HG03575 (cell line): ENCODE measurements around the gene CD2AP.
"Not testable (repeated sequence)": the region's sequence is repeated elsewhere in the genome, so short reads cannot be mapped to it uniquely, and the experiment has no call there.

ENCODE experiments used
- ATAC-seq: cut with Tn5 transposase; IDR thresholded peaks from one replicate; pipeline ENCODE4 v1.9.1; 2021; ENCODE audit not compliant: unreplicated experiment, insufficient number of reproducible peaks, low FRiP score; ENCODE audit errors: extremely low read depth

Gene CD2AP, protein sequence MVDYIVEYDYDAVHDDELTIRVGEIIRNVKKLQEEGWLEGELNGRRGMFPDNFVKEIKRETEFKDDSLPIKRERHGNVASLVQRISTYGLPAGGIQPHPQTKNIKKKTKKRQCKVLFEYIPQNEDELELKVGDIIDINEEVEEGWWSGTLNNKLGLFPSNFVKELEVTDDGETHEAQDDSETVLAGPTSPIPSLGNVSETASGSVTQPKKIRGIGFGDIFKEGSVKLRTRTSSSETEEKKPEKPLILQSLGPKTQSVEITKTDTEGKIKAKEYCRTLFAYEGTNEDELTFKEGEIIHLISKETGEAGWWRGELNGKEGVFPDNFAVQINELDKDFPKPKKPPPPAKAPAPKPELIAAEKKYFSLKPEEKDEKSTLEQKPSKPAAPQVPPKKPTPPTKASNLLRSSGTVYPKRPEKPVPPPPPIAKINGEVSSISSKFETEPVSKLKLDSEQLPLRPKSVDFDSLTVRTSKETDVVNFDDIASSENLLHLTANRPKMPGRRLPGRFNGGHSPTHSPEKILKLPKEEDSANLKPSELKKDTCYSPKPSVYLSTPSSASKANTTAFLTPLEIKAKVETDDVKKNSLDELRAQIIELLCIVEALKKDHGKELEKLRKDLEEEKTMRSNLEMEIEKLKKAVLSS

DNA sequence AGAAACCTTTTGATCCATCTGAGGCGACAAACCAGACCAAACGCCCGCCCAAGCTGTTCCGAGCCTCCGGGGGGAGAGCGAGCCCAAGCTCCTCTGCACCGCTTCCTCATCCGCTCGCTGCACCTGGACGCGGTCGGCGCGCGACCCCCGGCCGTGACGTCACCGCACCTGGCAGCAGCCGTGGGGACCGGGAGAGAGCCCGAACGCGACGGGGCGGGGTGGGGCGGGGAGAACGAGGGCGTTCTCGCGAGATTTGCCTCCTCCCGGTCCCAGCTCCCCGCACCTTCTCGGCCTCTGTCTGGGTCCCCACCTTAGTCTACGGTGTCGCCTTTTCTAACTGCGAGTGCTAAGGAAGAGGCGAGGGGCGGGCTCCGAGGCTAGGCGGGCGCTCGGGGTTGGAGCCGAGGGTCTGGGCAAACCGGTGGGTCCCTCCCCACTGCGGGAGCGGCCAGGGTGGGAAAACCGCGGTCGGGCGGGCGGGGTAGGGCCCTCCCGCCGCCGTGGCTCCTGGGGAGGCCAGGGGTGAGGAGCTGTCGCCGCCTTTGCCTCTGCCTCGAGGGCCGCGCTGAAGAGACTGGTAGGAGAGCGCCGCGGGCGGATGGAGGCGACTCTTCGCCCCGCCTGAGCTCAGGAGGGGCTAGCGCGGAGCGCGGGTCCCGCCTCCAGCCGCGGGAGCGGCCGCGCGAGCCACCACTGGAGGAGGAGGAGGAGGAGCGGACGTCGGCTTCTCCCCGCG lies at the start of gene CD2AP:
Gene CD2AP, plus strand, starts transcription at position 293 of the 736 bp plus-strand sequence. CDS start 456 bp downstream, outside the sequence.
- ATAC-seq = peak; percentile 32

DNA sequence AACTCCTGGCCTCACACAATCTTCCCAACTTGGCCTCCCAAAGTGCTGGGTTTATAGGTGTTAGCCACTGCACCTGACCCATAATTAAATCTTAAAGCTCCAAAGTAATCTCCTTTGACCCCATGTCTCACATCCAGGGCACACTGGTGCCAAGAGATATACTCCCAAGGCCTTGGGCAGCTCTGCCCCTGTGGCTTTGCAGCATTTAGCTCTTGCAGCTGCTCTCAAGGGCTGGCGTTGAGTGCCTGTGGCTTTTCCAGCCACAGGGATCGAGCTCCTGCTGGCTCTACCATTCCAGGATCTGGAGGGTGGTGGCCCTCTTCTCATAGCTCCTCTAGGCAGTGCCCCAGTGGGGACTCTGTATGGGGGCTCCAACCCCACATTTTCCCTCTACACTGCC lies 49.3 kb upstream of the CD2AP start:
- no peak for ATAC-seq

DNA sequence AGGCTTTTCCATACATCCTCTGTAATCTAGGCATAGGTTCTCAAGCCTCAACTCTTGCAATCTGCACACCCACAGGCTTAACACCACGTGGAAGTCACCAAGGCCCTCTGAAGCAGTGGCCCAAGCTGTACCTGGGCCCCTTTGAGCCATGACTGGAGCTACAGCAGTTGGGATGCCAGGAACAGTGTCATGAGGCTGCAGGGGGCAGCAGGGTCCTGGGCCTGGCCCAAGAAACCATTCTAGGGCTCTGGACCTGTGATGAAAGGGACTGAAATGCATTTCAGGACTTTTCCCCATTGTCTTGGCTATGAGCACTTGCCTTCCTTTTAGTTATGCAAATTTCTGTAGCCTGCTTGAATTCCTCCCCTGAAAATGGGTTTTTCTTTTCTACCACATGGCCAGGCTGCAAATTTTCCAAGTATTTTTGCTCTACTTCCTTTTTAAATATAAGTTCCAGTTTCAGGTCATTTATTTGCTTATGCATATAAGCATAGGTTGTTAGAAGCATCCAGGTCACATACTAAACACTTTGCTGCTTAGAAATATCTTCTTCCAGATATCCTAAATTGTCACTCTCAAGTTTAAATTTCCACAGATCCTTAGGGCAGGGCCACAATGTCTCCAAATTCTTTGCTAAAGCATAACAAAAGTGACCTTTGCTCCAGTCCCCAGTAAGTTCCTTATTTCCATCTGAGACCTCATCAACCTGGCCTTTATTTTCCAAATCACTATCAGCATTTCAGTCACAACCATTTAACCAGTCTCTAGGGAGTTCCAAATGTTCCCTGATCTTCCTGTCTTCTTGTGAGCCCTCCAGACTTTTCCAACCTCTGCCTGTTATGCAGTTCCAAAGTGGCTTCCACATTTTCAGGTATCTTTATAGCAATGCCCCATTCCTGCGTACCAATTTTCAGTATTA lies 48.6 kb upstream of the CD2AP start:
- ATAC-seq = no peak

- ATAC-seq = no peak
Measured at GRCh38 chr6:47434372-47435253, 43.0 kb upstream of the CD2AP start.

- ATAC-seq = no peak
Measured at GRCh38 chr6:47435254-47435612, 42.4 kb upstream of the CD2AP start.

GRCh38 chr6:47437592-47437991 lies 40.0 kb upstream of the CD2AP start:
- ATAC-seq = peak; percentile 61

DNA sequence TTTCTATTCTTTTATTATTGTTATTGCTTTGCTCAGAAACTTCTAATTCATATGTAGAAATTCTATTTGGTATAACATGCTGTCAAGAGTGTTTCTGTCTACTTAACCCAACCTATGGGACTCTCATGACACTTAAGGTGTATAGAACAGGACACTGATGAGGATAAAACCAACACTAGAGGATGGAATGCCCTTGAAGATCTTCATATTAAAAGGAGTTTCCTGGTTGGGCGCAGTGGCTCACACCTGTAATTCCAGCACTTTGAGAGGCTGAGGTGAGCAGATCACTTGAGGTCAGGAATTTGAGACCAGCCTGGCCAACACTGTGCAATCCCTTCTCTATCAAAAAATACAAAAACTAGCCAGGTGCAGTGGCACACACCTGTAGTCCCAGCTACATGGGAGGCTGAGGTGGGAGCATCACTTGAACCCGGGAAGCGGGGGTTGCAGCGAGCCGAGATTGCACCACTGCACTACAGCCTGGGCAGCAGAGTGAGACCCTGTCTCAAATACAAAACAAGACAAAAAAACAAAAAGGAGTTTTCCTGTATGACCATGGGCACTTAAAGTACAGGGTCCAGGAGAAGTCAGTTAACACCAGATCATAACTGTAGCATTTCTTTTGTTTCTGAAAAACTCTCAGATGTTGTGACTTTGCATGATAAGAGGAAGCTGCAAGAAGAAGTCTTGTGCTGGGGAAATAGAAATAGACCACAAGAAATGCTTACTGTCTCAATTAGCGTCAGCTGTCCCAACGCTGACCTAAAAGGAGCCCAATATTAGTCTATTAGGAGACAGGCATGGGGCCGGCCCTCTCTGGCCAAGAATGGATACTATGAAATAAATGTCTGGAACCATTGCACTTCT lies 38.9 kb upstream of the CD2AP start:
- peak; percentile 55 for ATAC-seq

GRCh38 chr6:47439348-47439668 lies 38.3 kb upstream of the CD2AP start:
- peak; percentile 7 for ATAC-seq

DNA sequence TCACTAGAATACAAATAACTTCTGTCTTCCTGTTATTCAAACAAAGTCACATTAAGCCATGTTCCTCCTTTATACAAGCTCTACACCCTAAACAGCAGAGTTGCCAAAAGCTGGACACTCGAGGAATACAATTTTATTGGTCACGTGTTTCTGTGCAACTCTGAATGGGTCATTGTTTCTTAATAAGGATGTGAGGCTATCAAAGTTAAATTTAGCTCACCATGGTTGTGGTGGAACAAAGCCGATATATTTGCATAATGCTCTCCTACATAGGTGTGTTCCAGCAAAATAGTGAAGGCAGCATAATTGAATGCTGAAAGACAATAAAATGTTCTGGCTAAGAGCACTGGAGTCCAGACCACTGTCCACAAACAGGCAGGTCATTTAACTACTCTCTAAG lies 36.9 kb upstream of the CD2AP start:
- peak; percentile 49 for ATAC-seq

DNA sequence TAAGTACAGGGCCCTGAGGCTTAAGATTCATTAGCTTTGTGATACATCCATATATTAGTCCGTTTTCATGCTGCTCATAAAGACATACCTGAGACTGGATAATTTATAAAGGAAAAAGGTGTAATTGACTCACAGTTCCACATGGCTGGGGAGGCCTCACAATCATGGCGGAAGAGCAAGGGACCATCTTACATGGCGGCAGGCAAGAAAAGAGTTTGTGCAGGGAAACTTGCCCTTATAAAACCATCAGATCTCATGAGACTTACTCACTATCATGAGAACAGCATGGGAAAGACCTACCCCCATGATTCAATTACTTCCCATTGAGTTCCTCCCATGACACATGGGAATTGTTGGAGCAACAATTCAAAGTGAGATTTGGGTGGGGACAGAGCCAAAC lies 32.6 kb upstream of the CD2AP start:
- ATAC-seq = not testable (repeated sequence)

GRCh38 chr6:47446669-47447330 lies 30.8 kb upstream of the CD2AP start:
- no peak for ATAC-seq

DNA sequence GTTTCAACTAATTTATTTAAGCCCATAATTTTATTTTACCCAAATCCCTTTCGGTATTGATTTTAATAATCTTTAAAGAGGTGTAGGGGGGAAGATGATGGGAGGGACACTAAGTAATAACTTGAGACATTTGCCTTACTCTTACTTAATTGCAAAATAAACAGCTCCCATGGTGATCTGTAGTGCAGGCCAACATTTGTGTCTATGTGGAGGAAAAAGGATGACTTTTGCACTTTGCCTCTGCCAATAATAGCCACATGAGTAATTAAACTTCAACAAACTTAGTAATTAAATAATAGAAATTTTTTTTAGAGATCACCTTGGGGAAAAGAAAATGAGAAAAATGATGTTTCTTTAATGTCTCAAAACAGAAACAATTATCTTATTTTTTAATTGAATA lies 29.9 kb upstream of the CD2AP start:
- no peak for ATAC-seq

DNA sequence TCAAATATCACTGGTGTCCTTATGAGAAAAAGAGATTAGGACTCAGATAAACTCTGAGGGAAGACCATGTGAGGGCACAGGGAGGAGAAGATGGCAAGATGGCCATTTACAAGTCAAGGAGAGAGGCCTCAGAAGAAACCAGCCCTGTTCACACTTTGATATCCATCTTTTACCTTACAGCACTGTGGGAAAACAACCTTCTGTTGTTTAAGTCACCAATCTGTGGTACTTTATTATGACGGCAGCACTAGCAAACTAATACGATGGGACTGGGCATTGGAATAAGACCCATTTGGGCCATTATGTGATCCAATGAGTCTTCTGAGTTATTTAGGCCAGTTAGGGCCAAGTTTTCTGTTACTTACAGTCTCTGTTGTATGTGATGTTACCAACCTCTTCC lies 26.4 kb upstream of the CD2AP start:
- ATAC-seq = no peak

DNA sequence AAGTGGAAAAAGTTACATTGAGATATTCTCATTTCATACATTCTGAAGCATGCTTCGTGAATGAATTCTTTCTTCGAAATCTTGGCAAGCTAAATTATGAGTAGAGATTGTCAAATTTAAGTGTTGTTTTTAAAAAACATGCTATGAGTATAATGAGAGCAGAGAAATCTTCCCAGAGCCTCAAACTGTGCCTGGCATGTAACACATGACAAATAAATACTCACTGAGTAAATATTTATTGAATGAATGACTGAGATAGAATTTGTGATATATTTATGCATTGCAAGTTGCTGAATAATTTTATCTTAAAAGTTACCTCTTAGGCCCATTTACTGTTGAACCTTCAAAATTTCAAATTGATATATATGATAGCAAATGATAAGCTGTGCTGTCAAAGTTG lies 24.7 kb upstream of the CD2AP start:
- no peak for ATAC-seq

GRCh38 chr6:47453372-47453936 lies 24.1 kb upstream of the CD2AP start:
- no peak for ATAC-seq

DNA sequence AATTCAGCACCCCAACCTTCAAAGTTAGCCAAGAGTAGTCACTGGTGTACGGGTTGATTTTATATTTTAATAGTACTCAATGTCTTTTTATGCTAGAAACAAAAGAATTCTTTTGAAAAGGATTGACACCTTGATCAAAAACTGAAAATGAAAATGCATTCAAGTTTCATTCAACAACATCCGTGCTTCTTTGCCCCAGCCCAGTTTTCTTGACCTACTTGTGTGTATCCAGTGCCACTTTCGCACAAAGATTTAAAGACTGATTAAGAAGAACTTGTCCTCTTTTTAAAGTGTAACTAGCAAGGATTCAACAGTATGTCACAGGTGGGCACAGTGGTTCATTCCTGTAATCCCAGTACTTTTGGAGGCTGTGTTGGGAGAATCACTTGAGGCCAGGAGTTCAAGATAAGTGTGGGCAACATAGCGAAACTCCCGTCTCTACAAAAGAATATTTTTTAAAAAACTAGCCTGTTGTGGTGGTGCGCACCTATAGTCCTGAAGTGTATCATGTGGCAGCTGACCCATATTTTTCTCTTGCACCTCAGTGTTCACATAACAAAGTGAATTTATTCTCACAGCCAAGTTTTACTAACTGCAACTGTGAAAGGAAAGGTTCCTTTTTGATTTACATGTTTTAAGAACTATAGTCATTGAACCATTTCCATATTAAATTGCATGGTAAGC lies 22.7 kb upstream of the CD2AP start:
- no peak for ATAC-seq
